Measurements from ENCODE around the gene UBE2D1. TPM values are rescaled to one million over a fixed set of nuclear protein-coding genes. Genes with fewer than 3 reads are reported as not detected.

Gene UBE2D1
- total and polyA plus RNA-seq, 2 of the 13 experiments (the other 11 are each of a cell fraction or from before 2014, with no cell fraction given) = 6.2 to 13.8 TPM

- no peak for TF ChIP-seq ZBTB7B (CRISPR knock-in tag; IDR thresholded peaks at IDR 0.05)
- no peak for TF ChIP-seq HNRNPH1 (optimal IDR thresholded peaks at IDR 0.05; ENCODE audit: low read depth, low read length)
- no peak for TF ChIP-seq CC2D1A (CRISPR knock-in tag; IDR thresholded peaks at IDR 0.05)
- TF ChIP-seq ZBTB26 (CRISPR knock-in tag; IDR thresholded peaks at IDR 0.05; ENCODE audit: borderline replicate concordance) = no peak
- TF ChIP-seq, protein P1, sequence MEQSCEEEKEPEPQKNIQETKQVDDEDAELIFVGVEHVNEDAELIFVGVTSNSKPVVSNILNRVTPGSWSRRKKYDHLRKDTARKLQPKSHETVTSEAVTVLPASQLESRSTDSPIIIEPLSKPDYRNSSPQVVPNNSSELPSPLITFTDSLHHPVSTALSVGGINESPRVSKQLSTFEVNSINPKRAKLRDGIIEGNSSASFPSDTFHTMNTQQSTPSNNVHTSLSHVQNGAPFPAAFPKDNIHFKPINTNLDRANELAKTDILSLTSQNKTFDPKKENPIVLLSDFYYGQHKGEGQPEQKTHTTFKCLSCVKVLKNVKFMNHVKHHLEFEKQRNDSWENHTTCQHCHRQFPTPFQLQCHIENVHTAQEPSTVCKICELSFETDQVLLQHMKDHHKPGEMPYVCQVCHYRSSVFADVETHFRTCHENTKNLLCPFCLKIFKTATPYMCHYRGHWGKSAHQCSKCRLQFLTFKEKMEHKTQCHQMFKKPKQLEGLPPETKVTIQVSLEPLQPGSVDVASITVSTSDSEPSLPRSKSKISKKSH (CRISPR knock-in tag; IDR thresholded peaks at IDR 0.05; ENCODE audit: borderline replicate concordance) = no peak
- intact Hi-C loops (cut with micrococcal nuclease; ENCODE audit: unreplicated experiment) = loop anchor here (5.0 to 10.0 kb wide), 2 partner anchors 212 to 344 kb away; partner anchors contain the start of gene BICC1
Observed at GRCh38 chr10:58300676-58301075, 34.1 kb upstream of the UBE2D1 start.

More at GRCh38 chr10:58300676-58301075, 34.1 kb upstream of the UBE2D1 start:
- H3K9me3 ChIP-seq (ENCODE audit: low read length) = no peaks in the 10 kb centered on the region
- ChIA-PET POLR2A (interaction anchor here (1.9 kb wide), 1 partner anchor 84 kb away, joined by 10 read pairs; the partner anchor contains the start of gene TFAM), CTCF (ENCODE audit: low intra/inter-chr PET ratio, low total read pairs) (interaction anchor here (2.5 kb wide), 1 partner anchor 84 kb away, joined by 34 read pairs; the partner anchor contains the start of gene TFAM)
- no peak overlapping the region for H2AFZ ChIP-seq (ENCODE audit: low read length)
- no peak overlapping the region for H3K4me3 ChIP-seq (replicated peaks in 1 of 3; ENCODE audit: insufficient read depth in 1 of 3, low read depth in 2 of 3, low read length in 3 of 3)
- no peak overlapping the region for H3K9ac ChIP-seq (ENCODE audit: insufficient read depth, low read depth, low read length)
- no peaks in the 10 kb centered on the region for H3K36me3 ChIP-seq (replicated peaks in 1 of 2; ENCODE audit: control insufficient read depth in 1 of 2, insufficient read depth in 2 of 2, low read length in 2 of 2)
- H4K20me1 ChIP-seq (ENCODE audit: insufficient read depth, low read length) = no peaks in the 10 kb centered on the region
- no peaks in the 10 kb centered on the region for H3K27me3 ChIP-seq (ENCODE audit: control insufficient read depth in 1 of 2, insufficient read depth in 2 of 2, low read length in 2 of 2)
- no peaks in the 10 kb centered on the region for H3K79me2 ChIP-seq (ENCODE audit: insufficient read depth, low read length)
- FAIRE-seq = no peak
- no peak for ATAC-seq
- H3K4me1 ChIP-seq (ENCODE audit: insufficient read depth, low read length) = peaks cover 37% of the 10 kb centered on the region
- BruUV-seq (replicated peaks) = no TSS peak
- DNase-seq (ENCODE audit: low spot score) = no peak
- H3K4me2 ChIP-seq (ENCODE audit: low read depth, low read length) = no peak overlapping the region
- no peak overlapping the region for H3K27ac ChIP-seq (ENCODE audit: extremely low read length, insufficient read depth, low read length)
- in situ Hi-C loops (cut with HindIII; ENCODE audit: extremely low pct_ligation_motif_present, low pct_unique_long_range_greater_than_20kb) = loop anchor here (5.0 to 10.0 kb wide), 2 partner anchors 87 to 214 kb away; partner anchors contain the start of genes BICC1 and TFAM

All from HepG2 (cell line).